Right lobe of liver (tissue), 6 donors: ENCODE measurements around the gene PIGS. TPM values are rescaled to one million over a fixed set of nuclear protein-coding genes. Genes with fewer than 3 reads are reported as not detected.

Experiments
- ATAC-seq, 4 donors: fragments of 200-7000 bp; cut with Tn5 transposase; one replicate each; pipeline ENCODE4 v1.9.1; 2020; ENCODE audit warnings: mild to moderate bottlenecking in 4 of 4, moderate library complexity in 4 of 4
- DNase-seq, 3 donors: peaks; one replicate each; pipeline ENCODE4 v3.0.0-alpha.2; 2020
- H3K27ac ChIP-seq, 3 donors: fragments of 200-600 bp; one replicate each; pipeline ENCODE4 v1.8.0; 2022
- H3K27me3 ChIP-seq, 2 donors: fragments of 200-600 bp; one replicate each; pipeline ENCODE4 v1.8.0; 2022
- H3K36me3 ChIP-seq, 4 donors: fragments of 200-600 bp; sonication (generic) in 1 of 4; one replicate each; pipeline versions ENCODE4 v1.5.1 to v1.8.0; 2017 to 2022; ENCODE audit warnings: control low read depth in 1 of 4
- H3K4me1 ChIP-seq, 4 donors: fragments of 200-600 bp; sonication (generic) in 1 of 4; one replicate each; pipeline versions ENCODE4 v1.5.1 to v1.8.0; 2017 to 2022; ENCODE audit warnings: control low read depth in 1 of 4
- H3K4me3 ChIP-seq, 3 donors: fragments of 200-600 bp; one replicate each; pipeline ENCODE4 v1.8.0; 2022
- H3K9me3 ChIP-seq, 4 donors: fragments of 200-600 bp; sonication (generic) in 1 of 4; one replicate each; pipeline versions ENCODE4 v1.5.1 to v1.8.0; 2017 to 2022; ENCODE audit warnings: control low read depth in 1 of 4
- CTCF ChIP-seq, 4 donors: fragments of 200-600 bp in 3 of 4; fragments of 450-650 bp in 1 of 4; IDR thresholded peaks; one replicate each; pipeline versions ENCODE4 v1.5.1 to v1.8.0; 2016 to 2022; ENCODE audit warnings: antibody characterized with exemption in 4 of 4, mild to moderate bottlenecking in 2 of 4
- POLR2A ChIP-seq: fragments of 450-650 bp; IDR thresholded peaks from one replicate; pipeline ENCODE4 v1.6.1; 2017; ENCODE audit warnings: antibody characterized with exemption, mild to moderate bottlenecking
- WGBS: methylation state at CpG from one replicate; pipeline ENCODE4 v1.1.6; 2018; ENCODE audit warnings: low coverage, low lambda C conversion rate; ENCODE audit not compliant: insufficient coverage; ENCODE audit errors: missing lambda C conversion rate; 5-methylcytosine and 5-hydroxymethylcytosine counted together
- intact Hi-C, 2 donors: fragments of 100-400 bp; cut with DNase I; formaldehyde crosslinking; loops; one replicate each; pipeline versions ENCODE4 v1.11.2 to v1.14.1; 2022
- total RNA-seq, 6 experiments: library from RNA; depleted of rRNA in 2 of 6; stranded (reverse); fragments of >200 nt in 2 of 6; fragmentation: NEBNext Ultra II Directional in 3 of 6; extraction: Animal tissue kit (Norgen Biotek cat#: 25700) in 3 of 6; gene quantifications; one replicate each; pipeline versions ENCODE4 v1.1.0 to v1.2.4, GENCODE V29; 2016 to 2023
- donor health status: DM: no; HTN: yes; CAD: no.
- donor health status: DM: no; HTN: no; CAD: no.
- donor health status: DM: no; HTN: no; CAD: no.
- donor health status: DM: no; HTN: yes; CAD: no.
- donor health status: DM: no; HTN: yes; CAD: no.

Gene PIGS
- total RNA-seq, 6 experiments from 2014 or later, result 7.2 to 13.8 (median 11.0) TPM

- DNase-seq (no peak), ATAC-seq (no peak)
- 36% methylated on average over 4 of the region's 9 CpGs for WGBS
Observed at GRCh38 chr17:28536532-28537218, 34.6 kb downstream of the PIGS start.

DNA sequence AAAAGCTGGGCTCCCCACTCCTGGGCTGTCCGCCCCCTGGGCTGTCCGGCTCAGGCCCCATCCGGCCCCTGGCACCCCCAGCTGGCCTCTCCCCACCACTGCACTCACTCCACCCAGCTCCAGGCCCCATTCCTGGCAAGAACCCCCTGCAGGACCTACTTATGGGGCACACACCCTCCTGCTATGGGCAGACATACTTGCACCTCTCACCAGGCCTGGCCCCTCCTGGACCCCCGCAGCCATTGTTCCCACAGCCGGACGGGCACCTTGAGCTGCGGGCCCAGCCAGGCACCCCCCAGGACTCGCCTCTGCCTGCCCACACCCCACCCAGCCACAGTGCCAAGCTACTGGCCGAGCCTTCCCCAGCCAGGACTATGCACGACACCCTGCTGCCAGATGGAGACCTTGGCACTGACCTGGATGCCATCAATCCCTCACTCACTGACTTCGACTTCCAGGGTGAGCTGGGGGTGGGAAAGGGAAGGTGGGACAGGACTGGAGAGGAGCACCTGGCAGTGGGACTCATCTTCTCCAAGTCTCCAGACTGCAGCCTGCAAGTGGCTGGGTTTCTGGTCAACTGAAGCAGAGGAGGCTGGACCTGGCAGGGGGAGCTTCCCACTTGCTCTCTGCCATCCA lies 36.5 kb downstream of the PIGS start:
- Histone ChIP-seq H3K36me3 (no peaks in the 10 kb centered on the region), H3K4me3 (no peak overlapping the region), H3K27ac (no peak overlapping the region), H3K4me1 (no peaks in the 10 kb centered on the region), H3K27me3 (no peaks in the 10 kb centered on the region), H3K9me3 (no peaks in the 10 kb centered on the region)
- no peak for TF ChIP-seq POLR2A
- DNase-seq (no peak), ATAC-seq (no peak)
- WGBS, result 100% methylated on average over 4 of the region's 11 CpGs
- intact Hi-C loops, result loop anchor here in 1 of 2 donors (5.0 kb wide), 1 partner anchor 43 kb away; no protein-coding TSS in a partner anchor

More at GRCh38 chr17:28536532-28537218, 34.6 kb downstream of the PIGS start:
- Histone ChIP-seq H3K9me3 (no peaks in the 10 kb centered on the region), H3K4me1 (no peaks in the 10 kb centered on the region), H3K36me3 (no peaks in the 10 kb centered on the region), H3K4me3 (no peak overlapping the region), H3K27me3 (no peaks in the 10 kb centered on the region), H3K27ac (no peak overlapping the region)
- intact Hi-C loops, result loop anchor here in 1 of 2 donors (5.0 kb wide), 1 partner anchor 44 kb away; no protein-coding TSS in a partner anchor
- no peak for TF ChIP-seq CTCF (IDR thresholded peaks at IDR 0.05)
- TF ChIP-seq POLR2A, result no peak

DNA sequence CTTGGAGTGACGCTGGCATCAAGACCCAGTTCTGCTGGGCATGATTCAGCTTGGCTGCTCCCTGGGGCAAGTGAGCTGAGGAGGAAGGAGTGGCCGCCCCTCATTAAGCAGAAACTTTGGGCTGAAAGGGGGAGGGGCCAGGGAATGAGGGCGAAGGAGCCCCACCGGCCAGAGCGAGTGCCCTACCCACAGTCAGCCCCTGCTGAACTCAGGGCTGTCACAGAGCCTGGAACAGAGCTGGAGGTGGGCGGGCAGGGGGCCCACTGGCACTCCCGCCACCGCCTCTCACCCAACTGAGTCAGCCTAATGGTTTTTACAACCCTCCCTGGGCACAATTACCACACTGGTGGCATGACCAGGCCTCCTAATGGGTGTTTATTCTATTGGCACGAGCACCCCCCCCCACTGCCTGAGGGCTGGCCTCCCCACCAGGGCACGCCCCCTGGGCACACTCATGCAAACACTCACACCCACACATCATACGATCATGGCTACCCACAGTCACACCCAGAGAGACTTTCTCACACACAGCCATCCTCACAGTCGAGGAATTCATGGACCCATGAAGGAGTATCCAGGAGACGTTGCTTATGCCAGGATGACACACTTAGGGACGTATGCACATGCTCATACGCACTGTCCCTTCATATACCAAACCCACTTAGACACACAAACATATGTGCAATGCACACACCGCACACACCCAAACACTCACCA lies 38.1 kb downstream of the PIGS start:
- Histone ChIP-seq H3K9me3 (no peaks in the 10 kb centered on the region), H3K27me3 (no peaks in the 10 kb centered on the region), H3K27ac (no peak overlapping the region), H3K4me3 (no peak overlapping the region), H3K4me1 (no peaks in the 10 kb centered on the region), H3K36me3 (no peaks in the 10 kb centered on the region)
- ATAC-seq (no peak), DNase-seq (no peak)
- intact Hi-C loops, result no loop called here
- TF ChIP-seq CTCF (IDR thresholded peaks at IDR 0.05) (no peak), POLR2A (no peak)
- WGBS, result 78% methylated on average over 4 of the region's 16 CpGs

DNA sequence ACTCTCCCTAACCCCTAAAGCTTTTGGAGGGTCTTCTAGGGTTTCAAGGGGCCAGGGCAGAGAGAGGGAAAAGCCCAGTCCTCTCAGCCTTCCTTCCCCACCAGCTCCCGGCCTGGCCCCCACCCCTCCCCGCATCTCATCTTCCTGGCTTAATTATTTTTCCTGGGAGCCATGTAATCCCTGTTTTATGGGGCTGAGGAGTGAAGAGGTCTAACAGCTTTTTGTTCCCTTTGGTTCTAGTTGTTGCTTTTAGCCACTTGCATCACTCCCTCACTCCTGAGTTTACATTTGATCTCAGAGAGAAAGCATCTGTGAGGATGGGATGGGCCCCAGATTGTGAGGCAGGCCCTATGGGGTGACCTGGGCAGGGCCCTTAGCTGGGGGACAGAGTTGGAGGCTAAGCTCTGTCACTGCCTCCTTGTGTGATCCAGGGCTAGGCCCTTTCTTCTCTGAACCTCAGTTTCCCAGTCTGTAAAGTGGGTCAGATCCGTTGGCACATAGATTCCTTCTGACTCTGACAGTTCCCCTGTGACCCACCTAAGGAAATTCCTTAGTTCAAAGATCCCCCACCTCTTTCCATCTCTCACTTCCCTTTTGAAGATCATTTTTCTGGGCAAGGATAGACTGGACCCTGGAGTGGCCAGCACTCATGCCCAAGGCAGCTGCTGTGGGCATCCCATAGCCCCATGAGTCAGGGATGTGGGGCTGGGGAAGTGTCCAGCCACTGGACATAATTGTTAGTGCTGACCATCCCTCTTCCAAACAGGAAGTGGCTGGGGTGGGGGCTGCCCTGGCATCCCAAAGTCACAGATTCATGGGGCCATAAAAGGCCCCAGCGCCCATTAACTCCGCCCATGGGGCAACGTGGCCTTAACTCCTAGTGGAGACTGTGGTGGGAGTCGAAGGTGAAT lies 39.0 kb downstream of the PIGS start:
- no peaks in the 10 kb centered on the region for H3K27me3 ChIP-seq
- ATAC-seq, result no peak
- no peak for DNase-seq
- intact Hi-C loops, result no loop called here
- H3K4me3 ChIP-seq, result no peak overlapping the region
- TF ChIP-seq POLR2A (no peak), CTCF (IDR thresholded peaks at IDR 0.05) (no peak)
- no peaks in the 10 kb centered on the region for H3K4me1 ChIP-seq
- WGBS, result 74% methylated on average over 3 of the region's 7 CpGs
- no peaks in the 10 kb centered on the region for H3K9me3 ChIP-seq
- no peak overlapping the region for H3K27ac ChIP-seq
- no peaks in the 10 kb centered on the region for H3K36me3 ChIP-seq
